Measurements from ENCODE around the gene AP5Z1. TPM values are rescaled to one million over a fixed set of nuclear protein-coding genes. Genes with fewer than 3 reads are reported as not detected.

AP5Z1 gene
- polyA plus RNA-seq, 1 of the 3 experiments (the other 2 are of a cell fraction): 29.5 TPM

GRCh38 chr7:4730971-4731370 is 44.5 kb upstream of the AP5Z1 start:
- Histone ChIP-seq H3K36me3 (replicated peaks in 1 of 2; ENCODE audit: control insufficient read depth in 1 of 2, insufficient read depth in 2 of 2, low read length in 1 of 2) (no peaks in the 10 kb centered on the region), H3K27ac (ENCODE audit: low read depth in 2 of 2, low read length in 1 of 2) (no peak overlapping the region), H3K9me3 (no peaks in the 10 kb centered on the region), H3F3A (replicated peaks; ENCODE audit: insufficient read depth) (no peaks in the 10 kb centered on the region), H2AFZ (ENCODE audit: low read depth) (no peak overlapping the region), H3K4me1 (ENCODE audit: control insufficient read depth in 1 of 2, insufficient read depth in 2 of 2, low read depth in 1 of 2, low read length in 1 of 2) (no peaks in the 10 kb centered on the region), H3K27me3 (ENCODE audit: insufficient read depth) (no peaks in the 10 kb centered on the region), H3K9me2 (no peaks in the 10 kb centered on the region), H3K4me3 (ENCODE audit: low read depth in 2 of 2, low read length in 1 of 2) (no peak overlapping the region), H3K9ac (no peak overlapping the region), H4K20me1 (ENCODE audit: insufficient read depth) (no peaks in the 10 kb centered on the region; the same call in 1 of the 2 replicates), H3K4me2 (no peak overlapping the region), H3K79me2 (ENCODE audit: insufficient read depth) (peaks cover 69% of the 10 kb centered on the region)
- TF ChIP-seq FOSL2 (IDR thresholded peaks at IDR 0.05; ENCODE audit: borderline replicate concordance, low read depth) (no peak), ZBTB33 (IDR thresholded peaks at IDR 0.05; ENCODE audit: borderline replicate concordance, low read depth) (no peak), EZH2phosphoT487 (IDR thresholded peaks at IDR 0.05; ENCODE audit: borderline replicate concordance, low read depth) (no peak), NRF1 (IDR thresholded peaks at IDR 0.05; ENCODE audit: low read depth, low read length) (no peak), FOXM1 (IDR thresholded peaks at IDR 0.05; ENCODE audit: low read depth) (no peak)
- no peak for DNase-seq
- WGBS (ENCODE audit: low lambda C conversion rate): 96% methylated on average over 9 of the region's 10 CpGs
- ChIA-PET POLR2A (no interaction called here), CTCF (interaction anchor here (1.2 kb wide), 1 partner anchor 99 kb away, joined by 3 read pairs; no protein-coding TSS in a partner anchor)

GRCh38 chr7:4731803-4732202 is 43.6 kb upstream of the AP5Z1 start:
- CTCF ChIA-PET: no interaction called here
- no peak overlapping the region for H2AFZ ChIP-seq (ENCODE audit: low read depth)
- H3K9ac ChIP-seq: no peak overlapping the region
- TF ChIP-seq FOXJ3 (CRISPR knock-in tag; IDR thresholded peaks at IDR 0.05) (no peak), GATA2 (CRISPR knock-in tag; IDR thresholded peaks at IDR 0.05) (no peak), SIN3A (IDR thresholded peaks at IDR 0.05; ENCODE audit: borderline replicate concordance, low read depth, low read length) (no peak), TEAD4 (IDR thresholded peaks at IDR 0.05; ENCODE audit: borderline replicate concordance, insufficient read depth) (no peak), RAD21 (IDR thresholded peaks at IDR 0.05; ENCODE audit: low read length) (no peak), IRF3 (IDR thresholded peaks at IDR 0.05; ENCODE audit: low read depth, low read length) (no peak), EZH2phosphoT487 (IDR thresholded peaks at IDR 0.05; ENCODE audit: borderline replicate concordance, low read depth) (no peak), TAF1 (IDR thresholded peaks at IDR 0.05; ENCODE audit: borderline replicate concordance, low read depth, low read length) (no peak)
- H3K79me2 ChIP-seq (ENCODE audit: insufficient read depth): peaks cover 69% of the 10 kb centered on the region
- H3K36me3 ChIP-seq (replicated peaks in 1 of 2; ENCODE audit: control insufficient read depth in 1 of 2, insufficient read depth in 2 of 2, low read length in 1 of 2): no peaks in the 10 kb centered on the region
- DNase-seq: no peak
- H3K9me3 ChIP-seq: no peaks in the 10 kb centered on the region
- no peaks in the 10 kb centered on the region for H3F3A ChIP-seq (replicated peaks; ENCODE audit: insufficient read depth)
- POLR2A ChIA-PET: no interaction called here
- no peaks in the 10 kb centered on the region for H3K27me3 ChIP-seq (ENCODE audit: insufficient read depth)
- no peak overlapping the region for H3K4me3 ChIP-seq (ENCODE audit: low read depth in 2 of 2, low read length in 1 of 2)
- 97% methylated on average over 16 of the region's 16 CpGs for WGBS (ENCODE audit: low lambda C conversion rate)
- H3K4me1 ChIP-seq (ENCODE audit: control insufficient read depth in 1 of 2, insufficient read depth in 2 of 2, low read depth in 1 of 2, low read length in 1 of 2): no peaks in the 10 kb centered on the region
- H3K27ac ChIP-seq (ENCODE audit: low read depth in 2 of 2, low read length in 1 of 2): no peak overlapping the region
- no peak overlapping the region for H3K4me2 ChIP-seq
- no peaks in the 10 kb centered on the region for H3K9me2 ChIP-seq
- no peaks in the 10 kb centered on the region; the same call in 1 of the 2 replicates for H4K20me1 ChIP-seq (ENCODE audit: insufficient read depth)

All from SK-N-SH (cell line).